ENCODE results near the gene EFHD2. TPM values are rescaled to one million over a fixed set of nuclear protein-coding genes. Genes with fewer than 3 reads are reported as not detected.

The EFHD2 gene
- total RNA-seq, 1 donor from 2014 or later: 100 TPM

GRCh38 chr1:15444468-15445389 is 35.0 kb downstream of the EFHD2 start:
- Mint-ChIP-seq H3K27me3 (ENCODE audit: insufficient read depth) (peaks cover 3% of the 10 kb centered on the region), H3K27ac (no peak overlapping the region), H3K36me3 (ENCODE audit: low read depth) (no peaks in the 10 kb centered on the region), H3K4me1 (ENCODE audit: low read depth) (peaks cover 6% of the 10 kb centered on the region), H3K9me3 (no peaks in the 10 kb centered on the region), H3K4me3 (no peak overlapping the region)
- intact Hi-C loops (cut with micrococcal nuclease): no loop called here
- no peak for DNase-seq (ENCODE audit: low spot score)

- Mint-ChIP-seq H3K4me1 (ENCODE audit: low read depth) (peaks cover 6% of the 10 kb centered on the region), H3K27ac (no peak overlapping the region), H3K4me3 (no peak overlapping the region), H3K36me3 (ENCODE audit: low read depth) (no peaks in the 10 kb centered on the region), H3K27me3 (ENCODE audit: insufficient read depth) (peaks cover 3% of the 10 kb centered on the region), H3K9me3 (no peaks in the 10 kb centered on the region)
- intact Hi-C loops (cut with micrococcal nuclease): no loop called here
- no peak for DNase-seq (ENCODE audit: low spot score)
Observed at GRCh38 chr1:15445390-15446122, 35.9 kb downstream of the EFHD2 start.

GRCh38 chr1:15446212-15446611 is 36.5 kb downstream of the EFHD2 start:
- Mint-ChIP-seq H3K27ac (no peak overlapping the region), H3K4me1 (ENCODE audit: low read depth) (peaks cover 6% of the 10 kb centered on the region), H3K4me3 (no peak overlapping the region), H3K27me3 (ENCODE audit: insufficient read depth) (peaks cover 3% of the 10 kb centered on the region), H3K9me3 (no peaks in the 10 kb centered on the region), H3K36me3 (ENCODE audit: low read depth) (no peaks in the 10 kb centered on the region)
- intact Hi-C loops (cut with micrococcal nuclease): no loop called here
- DNase-seq (ENCODE audit: low spot score): no peak

GRCh38 chr1:15448877-15449462 is 39.3 kb downstream of the EFHD2 start:
- H3K4me1 Mint-ChIP-seq (ENCODE audit: low read depth): peaks cover 6% of the 10 kb centered on the region
- H3K36me3 Mint-ChIP-seq (ENCODE audit: low read depth): no peaks in the 10 kb centered on the region
- H3K27ac Mint-ChIP-seq: no peak overlapping the region
- H3K9me3 Mint-ChIP-seq: no peaks in the 10 kb centered on the region
- DNase-seq (ENCODE audit: low spot score): no peak
- peaks cover 3% of the 10 kb centered on the region for H3K27me3 Mint-ChIP-seq (ENCODE audit: insufficient read depth)
- H3K4me3 Mint-ChIP-seq: no peak overlapping the region
- intact Hi-C loops (cut with micrococcal nuclease): no loop called here

GRCh38 chr1:15449567-15449966 is 39.9 kb downstream of the EFHD2 start:
- no peak for DNase-seq (ENCODE audit: low spot score)
- Mint-ChIP-seq H3K36me3 (ENCODE audit: low read depth) (no peaks in the 10 kb centered on the region), H3K27ac (no peak overlapping the region), H3K9me3 (no peaks in the 10 kb centered on the region), H3K4me1 (ENCODE audit: low read depth) (peaks cover 6% of the 10 kb centered on the region), H3K27me3 (ENCODE audit: insufficient read depth) (peaks cover 3% of the 10 kb centered on the region), H3K4me3 (no peak overlapping the region)
- intact Hi-C loops (cut with micrococcal nuclease): no loop called here

GRCh38 chr1:15451014-15451722 is 41.5 kb downstream of the EFHD2 start:
- Mint-ChIP-seq H3K9me3 (no peaks in the 10 kb centered on the region), H3K4me3 (no peak overlapping the region), H3K27me3 (ENCODE audit: insufficient read depth) (no peaks in the 10 kb centered on the region), H3K4me1 (ENCODE audit: low read depth) (peaks cover under 1% of the 10 kb centered on the region), H3K27ac (no peak overlapping the region), H3K36me3 (ENCODE audit: low read depth) (no peaks in the 10 kb centered on the region)
- DNase-seq (ENCODE audit: low spot score): no peak
- intact Hi-C loops (cut with micrococcal nuclease): no loop called here

- no peaks in the 10 kb centered on the region for H3K27me3 Mint-ChIP-seq (ENCODE audit: insufficient read depth)
- intact Hi-C loops (cut with micrococcal nuclease): no loop called here
- no peak overlapping the region for H3K4me3 Mint-ChIP-seq
- no peaks in the 10 kb centered on the region for H3K4me1 Mint-ChIP-seq (ENCODE audit: low read depth)
- DNase-seq (ENCODE audit: low spot score): no peak
- H3K9me3 Mint-ChIP-seq: no peaks in the 10 kb centered on the region
- no peaks in the 10 kb centered on the region for H3K36me3 Mint-ChIP-seq (ENCODE audit: low read depth)
- H3K27ac Mint-ChIP-seq: no peak overlapping the region
Observed at GRCh38 chr1:15452216-15452615, 42.5 kb downstream of the EFHD2 start.

GRCh38 chr1:15452866-15453571 is 43.3 kb downstream of the EFHD2 start:
- peaks cover 4% of the 10 kb centered on the region for H3K27me3 Mint-ChIP-seq (ENCODE audit: insufficient read depth)
- H3K4me3 Mint-ChIP-seq: no peak overlapping the region
- H3K36me3 Mint-ChIP-seq (ENCODE audit: low read depth): no peaks in the 10 kb centered on the region
- H3K4me1 Mint-ChIP-seq (ENCODE audit: low read depth): no peaks in the 10 kb centered on the region
- H3K27ac Mint-ChIP-seq: no peak overlapping the region
- DNase-seq (ENCODE audit: low spot score): no peak
- intact Hi-C loops (cut with micrococcal nuclease): no loop called here
- H3K9me3 Mint-ChIP-seq: no peaks in the 10 kb centered on the region

GRCh38 chr1:15453734-15454133 is 44.0 kb downstream of the EFHD2 start:
- Mint-ChIP-seq H3K27ac (no peak overlapping the region), H3K9me3 (no peaks in the 10 kb centered on the region), H3K27me3 (ENCODE audit: insufficient read depth) (peaks cover 4% of the 10 kb centered on the region), H3K4me1 (ENCODE audit: low read depth) (no peaks in the 10 kb centered on the region), H3K36me3 (ENCODE audit: low read depth) (no peaks in the 10 kb centered on the region), H3K4me3 (no peak overlapping the region)
- DNase-seq (ENCODE audit: low spot score): no peak
- intact Hi-C loops (cut with micrococcal nuclease): no loop called here

- Mint-ChIP-seq H3K4me3 (no peak overlapping the region), H3K9me3 (no peaks in the 10 kb centered on the region), H3K27ac (no peak overlapping the region), H3K27me3 (ENCODE audit: insufficient read depth) (peaks cover 4% of the 10 kb centered on the region), H3K4me1 (ENCODE audit: low read depth) (no peaks in the 10 kb centered on the region), H3K36me3 (ENCODE audit: low read depth) (no peaks in the 10 kb centered on the region)
- DNase-seq (ENCODE audit: low spot score): no peak
- intact Hi-C loops (cut with micrococcal nuclease): no loop called here
Observed at GRCh38 chr1:15454256-15454655, 44.6 kb downstream of the EFHD2 start.

GRCh38 chr1:15455522-15455921 is 45.8 kb downstream of the EFHD2 start:
- H3K4me1 Mint-ChIP-seq (ENCODE audit: low read depth): no peaks in the 10 kb centered on the region
- peaks cover 4% of the 10 kb centered on the region for H3K27me3 Mint-ChIP-seq (ENCODE audit: insufficient read depth)
- no peak overlapping the region for H3K4me3 Mint-ChIP-seq
- no peak for DNase-seq (ENCODE audit: low spot score)
- no peak overlapping the region for H3K27ac Mint-ChIP-seq
- intact Hi-C loops (cut with micrococcal nuclease): no loop called here
- no peaks in the 10 kb centered on the region for H3K36me3 Mint-ChIP-seq (ENCODE audit: low read depth)
- no peaks in the 10 kb centered on the region for H3K9me3 Mint-ChIP-seq

GRCh38 chr1:15456313-15456954 is 46.7 kb downstream of the EFHD2 start, which contains the start of gene CELA2A:
Gene CELA2A (plus strand): TSS chr1:15456732. CDS start chr1:15456754, 22 bp downstream.
- Mint-ChIP-seq H3K36me3 (ENCODE audit: low read depth) (no peaks in the 10 kb centered on the region), H3K4me3 (no peak within 1 kb of the TSS), H3K27me3 (ENCODE audit: insufficient read depth) (peaks cover 4% of the 10 kb centered on the region), H3K4me1 (ENCODE audit: low read depth) (no peaks in the 10 kb centered on the region), H3K9me3 (no peaks in the 10 kb centered on the region), H3K27ac (no peak within 1 kb of the TSS)
- intact Hi-C loops (cut with micrococcal nuclease): no loop called here
- no peak for DNase-seq (ENCODE audit: low spot score)

Data from activated T-helper 1 cell treated with anti-CD3 and anti-CD28 coated beads, Interleukin-12 subunit alpha, Interleukin-12 subunit beta, Interleukin-2, Interleukin-4 antibody, amounts not matched to agents 30 ng/mL and 10 ng/mL and 1 ng/mL, durations not matched to agents 14 hours and 24 hours and 36 hours (primary cell).